ENCODE measurements around the gene PTAFR.

The PTAFR gene, protein sequence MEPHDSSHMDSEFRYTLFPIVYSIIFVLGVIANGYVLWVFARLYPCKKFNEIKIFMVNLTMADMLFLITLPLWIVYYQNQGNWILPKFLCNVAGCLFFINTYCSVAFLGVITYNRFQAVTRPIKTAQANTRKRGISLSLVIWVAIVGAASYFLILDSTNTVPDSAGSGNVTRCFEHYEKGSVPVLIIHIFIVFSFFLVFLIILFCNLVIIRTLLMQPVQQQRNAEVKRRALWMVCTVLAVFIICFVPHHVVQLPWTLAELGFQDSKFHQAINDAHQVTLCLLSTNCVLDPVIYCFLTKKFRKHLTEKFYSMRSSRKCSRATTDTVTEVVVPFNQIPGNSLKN

DNA sequence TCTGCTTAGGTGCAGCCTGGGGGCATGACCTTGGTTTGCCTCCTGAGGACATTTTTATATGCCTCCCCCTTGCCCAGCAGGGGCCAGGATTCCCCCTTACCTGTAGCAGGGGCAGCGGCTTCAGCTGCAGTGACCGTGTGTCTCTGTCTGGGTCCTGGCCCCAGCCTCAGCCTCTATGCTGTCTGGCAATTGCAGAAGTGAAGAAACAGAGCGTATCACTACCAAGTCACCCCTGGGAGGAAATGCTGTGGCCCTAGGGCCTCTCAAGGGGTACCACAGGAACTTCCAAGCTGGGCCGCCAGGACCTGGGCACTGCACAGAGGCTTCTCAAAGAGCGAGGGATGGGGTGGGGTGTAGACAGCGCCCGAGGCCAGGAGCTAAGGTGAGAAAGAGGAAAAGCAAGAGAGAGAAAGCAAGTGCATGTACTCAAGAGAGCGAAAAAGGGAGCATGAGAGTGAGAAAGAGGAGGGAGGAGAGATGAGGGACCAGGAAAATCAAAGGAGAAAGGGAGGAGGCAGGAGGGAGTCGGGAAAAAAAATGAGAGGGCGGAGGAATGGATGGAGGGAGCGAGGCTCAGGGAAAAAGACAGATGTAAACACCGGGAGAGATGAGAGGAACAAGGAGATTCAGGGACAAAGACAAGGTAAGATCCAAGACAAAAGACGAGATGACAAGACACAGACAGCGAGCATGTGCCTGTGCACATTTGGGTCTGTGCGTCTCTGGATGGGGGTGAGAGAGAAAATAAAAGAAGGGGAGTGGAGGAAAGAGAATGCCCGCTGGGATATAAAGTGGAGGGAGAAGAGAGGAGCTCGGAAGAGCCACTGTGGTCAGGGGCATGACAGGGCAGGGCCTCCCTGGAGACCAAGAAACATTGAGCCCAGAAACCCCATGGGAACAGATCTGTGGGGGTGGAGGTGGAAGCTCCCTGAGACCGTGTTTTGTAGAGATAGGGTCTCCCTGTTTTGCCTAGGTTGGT, at the start of gene PTAFR:
PTAFR (minus strand) TSS at position 199 of the 979 bp plus-strand sequence. CDS start 25,669 bp downstream, outside the sequence.
- no peak for DNase-seq

DNA sequence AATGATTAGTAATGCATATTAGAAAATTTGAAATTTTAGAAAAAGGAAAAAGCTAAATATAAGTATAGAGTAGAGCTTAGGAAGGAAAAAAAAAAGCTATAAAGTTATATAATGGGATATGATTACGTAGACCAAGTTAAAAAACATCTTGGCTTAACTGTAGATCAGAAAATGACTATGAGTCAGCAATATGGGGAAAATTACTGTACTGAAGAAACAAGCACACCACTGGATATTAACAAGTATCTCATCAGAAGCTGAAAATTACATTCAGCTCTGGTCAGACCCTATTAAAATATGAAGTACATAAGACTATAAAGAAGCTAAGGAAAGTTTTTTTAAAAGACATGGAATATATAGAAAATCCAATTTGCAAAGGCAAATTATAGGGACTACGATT, 36.8 kb upstream of the PTAFR start:
- no peak for DNase-seq

DNA sequence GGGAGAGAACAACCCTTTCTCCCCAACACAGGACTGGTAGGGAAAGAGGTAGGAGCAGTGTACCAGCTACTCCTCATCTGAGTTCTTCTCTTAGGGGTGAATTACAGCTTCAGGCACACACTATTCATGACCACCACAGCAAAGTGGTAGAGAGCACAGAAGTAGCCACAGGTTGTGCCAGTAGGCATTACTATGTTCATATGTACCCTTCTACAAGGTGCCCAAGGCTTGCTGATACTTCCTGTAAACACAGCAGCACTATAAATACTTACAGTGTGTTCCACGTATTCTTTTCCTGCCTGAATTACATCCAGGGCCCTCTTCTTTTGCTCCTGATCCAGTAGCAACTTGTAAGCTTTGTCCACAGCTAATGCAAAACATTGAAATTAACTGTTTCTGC, 33.2 kb upstream of the PTAFR start:
- no peak for DNase-seq

DNA sequence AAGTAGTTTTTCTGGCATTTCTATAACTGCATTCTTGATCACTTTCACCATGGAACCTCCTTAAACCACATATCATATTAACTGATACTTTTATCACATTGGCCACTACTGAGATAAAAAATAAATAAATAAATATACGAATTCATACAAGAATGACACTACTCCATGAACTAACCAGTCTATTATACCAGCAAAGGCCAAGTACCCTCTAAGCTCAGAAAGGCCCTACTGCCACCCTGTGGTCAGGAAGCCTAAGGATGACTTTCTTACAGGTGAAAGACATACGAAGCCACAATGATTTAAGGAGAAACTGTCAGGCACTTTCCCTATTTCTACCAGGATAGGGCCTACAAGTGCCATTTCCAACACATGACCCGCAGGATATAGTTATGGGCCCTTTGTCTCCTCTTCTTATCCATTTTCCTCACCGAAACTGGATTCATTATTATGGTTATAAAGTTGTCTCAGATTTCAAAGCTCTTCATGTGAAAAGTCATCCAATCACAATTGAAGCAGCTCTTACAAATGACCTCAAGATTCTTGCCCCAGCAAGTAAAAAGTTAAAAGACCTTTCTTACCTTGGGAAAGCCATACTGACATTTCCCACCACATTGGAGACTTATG, 32.4 kb upstream of the PTAFR start:
- peak; percentile 70 for DNase-seq

DNA sequence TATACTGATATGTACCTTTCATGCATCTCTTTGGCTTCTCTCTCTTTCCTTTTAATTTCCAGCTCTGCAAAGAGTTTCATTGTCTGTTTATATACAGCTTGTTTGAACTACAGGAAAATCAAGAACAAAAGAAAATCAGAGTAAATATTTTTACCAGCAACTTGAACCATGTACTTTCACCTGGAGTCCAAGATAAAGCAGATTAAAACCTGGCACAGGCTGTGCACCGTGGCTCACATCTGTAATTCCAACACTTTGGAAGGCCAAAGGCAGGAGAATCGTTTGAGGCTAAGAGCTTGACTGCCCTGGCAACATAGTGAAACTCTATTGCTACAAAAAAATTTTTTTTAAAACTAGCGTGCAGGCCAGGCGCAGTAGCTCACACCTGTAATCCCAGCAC, 28.8 kb upstream of the PTAFR start:
- DNase-seq: no peak

DNA sequence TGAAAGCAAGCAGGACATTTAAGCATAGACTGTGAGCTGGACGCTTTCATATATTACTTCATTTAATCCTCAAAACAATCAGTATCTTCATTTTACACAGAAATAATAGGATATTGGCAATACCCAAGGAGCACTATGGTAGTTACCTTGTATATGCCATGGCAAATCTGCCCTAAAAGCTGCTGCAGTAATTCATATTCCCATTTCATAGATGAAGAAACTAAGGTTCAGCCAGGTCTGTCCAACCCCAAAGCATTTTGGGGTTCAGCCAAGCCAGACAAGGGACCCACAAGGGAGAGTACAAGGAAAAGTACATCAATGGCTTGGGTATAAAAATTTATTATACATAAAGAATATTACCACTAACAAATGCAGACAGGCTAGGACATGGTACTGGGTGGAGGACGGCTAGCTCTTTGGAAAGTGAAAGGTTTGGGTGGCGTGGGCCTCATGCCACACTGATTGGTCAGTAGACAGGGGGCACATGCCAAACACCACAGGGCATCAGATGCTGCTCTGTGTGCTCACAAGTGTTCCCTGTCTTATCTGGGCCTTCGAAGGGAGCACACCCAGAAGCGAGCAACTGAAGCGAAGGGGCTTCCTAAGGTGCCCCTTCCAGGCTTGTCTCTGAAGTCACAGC, 23.9 kb upstream of the PTAFR start:
- DNase-seq: no peak

DNA sequence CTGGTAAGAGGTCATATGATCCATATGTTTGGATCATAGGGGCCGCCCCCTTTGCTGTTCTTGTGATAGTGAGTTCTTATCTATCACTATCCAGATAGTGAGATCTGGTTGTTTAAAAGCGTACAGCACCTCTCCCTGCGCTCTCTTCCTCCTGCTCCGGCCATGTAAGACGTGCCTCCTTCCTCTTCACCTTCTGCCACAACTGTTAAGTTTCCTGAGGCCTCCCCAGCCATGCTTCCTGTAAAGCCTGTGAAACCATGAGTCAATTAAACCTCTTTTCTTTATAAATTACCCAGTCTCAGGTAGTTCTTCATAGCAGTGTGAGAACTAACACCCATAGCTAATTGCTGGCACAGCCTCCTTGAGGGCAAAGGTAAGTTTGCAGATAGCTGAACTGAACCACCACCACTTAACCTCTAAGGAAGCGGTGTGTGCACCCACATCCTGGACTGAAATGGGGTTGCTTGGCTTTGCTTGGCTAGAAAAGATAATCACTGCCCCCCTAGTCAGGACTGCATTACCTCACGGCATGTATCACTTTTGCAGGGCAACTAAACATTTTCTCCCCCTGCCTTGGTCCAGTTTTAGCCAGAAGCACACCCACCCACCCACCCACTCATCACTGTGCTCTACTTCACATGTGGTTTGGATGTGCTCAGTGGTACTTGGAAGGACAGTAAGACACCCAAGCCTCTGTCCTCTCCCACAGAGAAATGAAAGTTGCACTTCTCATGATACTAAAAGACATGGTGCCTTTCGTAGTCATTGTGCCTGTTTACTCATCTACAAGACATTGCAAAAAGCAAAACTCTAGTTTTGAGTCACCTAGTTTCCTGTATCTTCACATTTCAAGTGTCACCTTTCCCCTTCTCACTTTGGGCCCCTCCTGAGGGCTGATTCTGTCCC, 23.1 kb upstream of the PTAFR start:
- peak; percentile 73 for DNase-seq

DNA sequence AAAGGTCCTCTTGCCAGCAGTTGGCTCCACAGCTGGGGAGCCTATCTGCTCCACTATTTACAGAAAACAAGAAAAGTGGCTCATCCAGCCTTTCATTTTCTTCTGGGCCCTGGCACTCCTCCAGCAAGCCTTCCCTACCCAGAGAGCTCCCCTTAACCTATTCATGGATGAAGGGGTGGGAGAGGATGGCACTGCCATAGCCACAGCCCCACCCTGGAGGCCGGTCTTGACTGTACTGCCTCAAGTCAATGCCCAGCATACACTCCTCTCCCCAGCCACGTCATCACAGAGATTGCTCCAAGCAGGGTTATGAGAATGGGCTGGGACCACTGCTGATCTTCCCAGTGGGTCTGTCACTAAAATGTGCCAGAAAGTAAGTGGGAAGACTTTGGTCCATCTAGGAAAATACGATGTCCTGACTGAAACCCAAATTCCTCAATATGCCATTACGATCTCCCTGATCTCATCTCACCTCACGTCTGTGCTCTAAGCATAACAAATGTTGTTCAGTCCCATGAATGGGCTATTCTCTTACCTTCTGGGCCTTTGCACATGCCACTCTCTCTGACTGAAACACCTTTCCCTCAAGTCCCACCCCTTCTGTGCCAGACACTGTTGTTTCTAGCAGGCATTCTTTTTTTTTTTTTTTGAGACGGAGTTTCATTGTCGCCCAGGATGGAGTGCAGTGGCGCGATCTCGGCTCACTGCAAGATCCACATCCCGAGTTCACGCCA, 21.4 kb upstream of the PTAFR start:
- DNase-seq: no peak

DNA sequence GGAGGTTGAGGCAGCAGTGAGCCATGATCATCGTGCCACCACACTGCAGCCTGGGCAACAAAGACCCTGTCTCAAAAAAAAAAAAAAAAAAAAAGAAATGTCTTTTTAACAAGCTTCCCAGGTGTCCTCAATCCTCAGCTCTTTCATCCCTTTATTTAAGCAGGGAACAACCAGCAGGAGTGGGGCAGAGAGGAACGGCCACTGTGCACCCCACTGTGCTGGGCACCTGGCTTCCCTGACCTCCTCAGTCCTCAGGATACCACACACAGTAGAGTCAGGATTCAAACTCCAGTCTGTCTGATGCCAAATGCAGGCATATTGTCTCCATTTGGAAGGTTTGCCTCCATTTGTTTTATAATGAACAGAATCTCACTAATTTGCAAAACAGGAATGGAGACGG, 19.8 kb upstream of the PTAFR start:
- DNase-seq: no peak

DNA sequence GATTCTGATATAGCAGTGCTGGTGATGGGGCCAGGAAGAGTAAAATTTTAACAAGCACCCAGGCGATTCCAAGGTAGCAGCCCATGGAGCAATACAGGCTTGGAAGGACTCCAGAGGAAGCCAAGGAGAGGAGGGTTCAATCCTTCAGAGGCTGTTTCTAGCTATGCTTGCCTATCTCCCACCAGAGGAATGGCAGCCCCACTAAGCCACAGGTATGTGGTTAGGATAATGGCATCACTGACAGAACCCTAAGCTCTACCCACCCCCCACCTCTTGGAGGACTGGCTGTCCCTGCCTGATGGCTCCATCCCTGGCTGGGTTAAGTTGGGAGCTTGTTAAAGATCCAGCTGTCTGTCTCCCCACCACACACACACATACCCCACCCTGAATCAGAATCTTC, 19.3 kb upstream of the PTAFR start:
- DNase-seq: no peak

DNA sequence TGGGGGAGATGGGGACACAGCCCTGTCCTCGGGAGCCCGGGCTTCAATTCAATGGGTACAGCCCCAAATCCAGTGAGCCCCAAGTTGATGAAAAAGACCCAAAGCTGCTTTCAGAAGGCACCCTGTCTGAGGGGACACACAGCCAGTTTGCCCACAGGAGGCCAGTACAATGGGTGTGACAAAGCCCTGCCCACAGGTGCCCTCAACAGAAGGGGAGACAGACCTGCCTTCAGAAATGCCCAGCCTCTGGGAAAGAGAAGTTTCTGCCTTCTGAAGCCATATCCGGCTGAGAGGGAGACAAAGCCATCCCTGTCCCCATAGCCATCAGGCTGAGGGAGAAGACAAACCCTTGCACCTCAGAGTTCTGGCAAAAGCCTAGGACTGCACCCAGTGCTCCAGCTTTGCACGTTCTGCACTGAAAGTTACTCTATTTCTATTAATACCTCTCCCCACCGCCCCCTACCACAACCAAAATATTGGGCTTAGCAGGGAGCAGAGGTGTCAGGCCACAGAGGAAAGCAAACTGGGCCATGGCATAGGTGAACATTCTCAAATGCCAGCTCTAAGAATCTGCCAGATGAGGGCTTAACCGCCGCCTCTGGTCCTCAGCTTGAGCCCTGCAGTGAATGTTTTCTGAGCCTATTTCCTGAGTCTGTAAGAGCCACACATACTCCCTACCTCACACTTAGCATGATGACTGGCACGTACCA, 18.0 kb upstream of the PTAFR start:
- no peak for DNase-seq

DNA sequence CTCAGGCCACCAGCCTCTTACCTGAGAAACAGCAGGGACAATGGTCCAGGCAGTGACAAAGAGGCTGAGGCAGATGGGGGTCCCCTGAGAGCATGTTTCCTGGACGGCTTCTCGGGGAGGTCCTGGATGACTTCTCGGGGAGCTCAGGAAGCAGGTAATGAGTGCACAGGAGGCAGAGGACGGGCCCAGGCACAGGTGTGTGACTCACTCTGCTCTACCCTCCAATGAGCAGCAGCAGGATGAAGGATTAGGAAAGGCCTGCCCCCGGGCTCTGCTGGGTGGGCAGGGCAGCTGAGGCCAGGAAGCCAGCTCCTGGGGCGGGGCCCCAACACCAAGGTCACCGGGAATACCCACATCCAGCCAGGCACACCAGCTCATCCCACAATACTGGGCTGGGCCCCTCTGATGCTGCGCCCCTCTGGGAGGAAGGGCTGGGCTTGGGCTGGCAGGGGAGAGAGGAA, 17.2 kb upstream of the PTAFR start:
- no peak for DNase-seq

DNA sequence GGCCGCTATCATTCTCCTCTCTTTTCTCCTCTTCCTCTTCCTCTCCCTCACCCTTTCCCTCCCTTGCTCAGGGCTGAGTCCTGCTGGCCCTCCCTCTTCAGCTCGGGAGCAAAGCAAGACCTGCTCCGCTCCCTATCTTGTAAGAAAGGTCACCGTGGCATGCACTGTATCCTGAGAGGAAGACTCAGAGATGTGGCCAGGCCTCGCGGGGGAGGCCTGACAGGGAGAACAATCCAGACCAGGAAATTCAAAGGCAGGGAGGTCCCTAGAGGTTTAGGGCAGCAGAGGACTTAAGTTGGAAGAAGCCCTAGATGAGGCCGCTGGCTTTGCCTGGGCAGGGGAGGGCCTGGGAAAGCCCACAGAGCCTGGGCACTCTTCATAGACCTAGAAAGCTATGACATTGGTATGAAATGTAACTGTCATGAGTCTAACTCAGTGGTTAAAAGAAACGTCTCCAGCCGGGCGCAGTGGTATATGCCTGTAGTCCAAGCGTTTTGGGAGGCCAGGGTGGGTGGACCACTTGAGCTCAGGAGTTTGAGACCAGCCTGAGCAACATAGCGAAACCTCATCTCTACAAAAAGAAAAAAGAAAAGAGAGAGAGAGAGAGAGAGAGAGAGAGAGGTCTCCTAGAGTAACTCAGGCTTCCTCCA, 14.6 kb upstream of the PTAFR start:
- DNase-seq: no peak

DNA sequence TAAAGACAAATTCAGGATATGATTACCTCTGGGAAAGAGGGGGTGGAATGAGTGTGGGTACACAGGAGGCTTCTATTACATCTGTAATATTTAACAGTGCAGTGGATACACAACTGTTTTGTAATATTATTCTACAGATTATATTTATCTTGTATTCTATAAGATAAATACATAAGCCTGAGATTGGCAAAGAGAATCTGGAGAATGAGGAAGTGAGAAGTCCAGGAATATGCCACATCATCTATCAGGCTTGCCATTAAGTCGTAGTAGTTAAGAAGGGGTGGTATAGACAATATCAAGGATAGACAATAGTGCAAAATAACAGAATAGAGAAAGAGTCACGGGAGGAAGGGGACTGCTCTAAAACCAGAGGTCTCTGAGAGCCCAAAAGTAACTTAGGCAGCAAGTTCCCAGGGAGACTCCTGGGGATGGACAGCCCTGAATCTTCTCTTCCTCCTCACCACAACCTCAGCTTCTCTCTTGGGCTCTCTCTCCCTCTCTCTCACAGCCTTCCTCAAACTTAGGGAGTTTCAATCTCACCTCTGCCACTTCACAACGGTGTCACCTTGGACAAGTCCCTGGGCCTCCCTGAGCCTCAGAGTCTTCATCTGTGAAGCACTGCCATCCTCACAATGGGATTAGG, 14.0 kb upstream of the PTAFR start:
- DNase-seq: no peak

DNA sequence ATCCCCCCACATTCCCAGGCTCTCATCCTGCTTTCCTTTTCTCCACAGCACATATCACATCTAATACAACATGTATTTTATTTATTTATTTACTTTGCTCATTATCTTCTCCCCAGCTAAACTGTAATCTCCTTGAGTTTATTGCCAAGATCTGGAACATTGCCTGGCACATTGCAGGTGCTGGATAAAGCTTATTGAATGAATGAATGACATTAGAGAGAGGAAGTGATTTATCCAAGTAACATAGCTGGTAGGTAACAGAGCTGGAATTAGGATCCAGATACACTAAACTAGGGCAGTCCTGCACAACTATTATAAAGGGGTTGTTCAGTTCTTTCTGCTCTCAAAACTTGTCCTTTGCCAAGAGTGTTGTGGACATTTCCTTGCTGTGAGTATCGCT, 8.6 kb upstream of the PTAFR start:
- no peak for DNase-seq

DNA sequence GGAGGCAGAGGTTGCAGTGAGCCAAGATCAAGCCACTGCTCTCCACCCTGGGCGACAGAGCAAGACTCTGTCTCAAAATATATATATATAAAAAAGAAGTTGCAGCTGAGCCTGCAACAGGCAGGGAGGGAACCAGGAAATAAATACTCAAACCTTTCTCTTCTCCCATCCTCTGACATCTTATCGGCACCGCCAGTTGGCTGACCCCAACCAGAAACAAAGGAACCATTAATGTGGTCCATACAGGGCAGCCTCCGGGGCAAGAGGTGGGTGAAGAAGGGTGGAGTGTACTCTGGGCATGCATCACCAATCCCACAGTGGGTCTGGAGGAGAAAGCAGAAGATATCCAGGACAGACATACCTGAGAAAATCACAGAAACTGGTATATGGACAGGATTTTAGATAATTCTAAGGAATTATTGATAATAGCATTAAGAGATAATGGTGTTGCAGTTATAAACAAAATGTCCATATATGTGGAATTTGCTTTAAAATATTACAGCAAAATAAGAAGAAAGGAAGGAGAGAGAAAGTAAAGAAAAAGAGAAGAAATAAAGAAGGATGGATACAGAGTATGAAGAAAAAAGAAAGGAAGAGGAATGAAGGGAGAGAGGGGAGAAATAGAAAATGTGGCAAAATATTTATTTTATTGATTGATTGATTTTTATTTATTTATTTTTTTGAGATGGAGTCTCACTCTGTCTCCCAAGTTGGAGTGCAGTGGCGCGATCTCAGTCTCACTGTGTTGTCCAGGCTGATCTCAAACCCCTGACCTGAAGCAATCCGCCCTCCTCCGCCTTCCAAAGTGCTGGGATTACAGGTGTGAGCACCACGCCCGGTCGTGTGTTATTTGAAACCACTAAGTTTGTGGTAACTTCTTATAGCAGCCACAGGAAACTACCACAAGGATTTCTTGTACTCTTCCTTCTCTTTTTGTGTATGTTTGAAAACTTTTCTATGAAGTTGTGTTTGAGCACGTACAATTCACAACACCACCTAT, 4.1 kb upstream of the PTAFR start:
- no peak for DNase-seq

DNA sequence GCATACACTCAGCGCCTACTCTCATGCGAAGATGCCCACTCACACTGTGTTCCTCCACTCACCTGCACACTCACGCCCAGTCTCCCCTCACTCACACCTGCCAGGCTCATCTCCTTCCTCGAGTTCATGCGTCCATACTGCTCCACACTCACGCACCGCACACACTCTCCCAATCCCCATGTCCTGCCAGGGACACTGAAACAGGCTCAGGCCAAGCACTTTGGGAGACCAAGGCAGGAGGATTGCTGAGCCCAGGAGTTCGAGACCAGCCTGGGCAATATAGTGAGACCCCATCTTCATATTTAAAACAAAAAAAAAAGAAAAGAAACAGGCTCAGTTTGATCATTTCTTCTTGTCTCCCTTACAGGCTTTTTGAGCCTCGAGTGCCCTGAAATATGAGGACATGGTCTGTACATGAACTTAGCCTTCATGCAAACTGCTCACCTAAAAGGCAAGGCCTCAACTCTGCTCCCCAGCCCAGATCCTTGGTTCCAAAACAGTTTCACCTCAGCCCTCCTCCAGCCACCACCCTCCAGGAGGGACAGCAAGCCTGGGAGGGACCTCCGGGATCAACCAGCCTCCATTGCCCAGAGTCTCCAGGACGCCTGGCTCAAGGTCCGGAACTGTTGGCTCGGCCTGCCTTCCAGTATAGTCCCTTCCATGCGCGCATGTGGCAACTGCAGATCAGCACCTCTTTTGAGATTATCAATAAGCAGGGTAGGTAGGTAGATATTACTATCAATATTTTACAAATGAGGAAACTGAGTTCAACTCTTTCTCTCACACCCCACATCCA, 2.4 kb upstream of the PTAFR start:
- no peak for DNase-seq
